Stimulated activated CD8-positive, alpha-beta memory T cell treated with anti-CD3 and anti-CD28 coated beads, Interleukin-4, amount 100 ng/mL, for 4 hours (primary cell): ENCODE measurements around the gene ADAMTS13.
"Not testable (repeated sequence)": the region's sequence is repeated elsewhere in the genome, so short reads cannot be mapped to it uniquely, and the experiment has no call there.

Experiments
- DNase-seq, 2 donors: peaks; one replicate each; pipeline ENCODE4 v3.0.0-alpha.2; 2020; ENCODE audit warnings: low read depth in 2 of 2, low spot score in 1 of 2

Gene ADAMTS13

GRCh38 chr9:133391449-133391848 is 30.7 kb upstream of the ADAMTS13 start:
- DNase-seq, result not testable (repeated sequence)

- DNase-seq, result not testable (repeated sequence)
Measured at GRCh38 chr9:133392308-133392707, 29.9 kb upstream of the ADAMTS13 start.

- DNase-seq, result no peak
Measured at GRCh38 chr9:133393399-133393798, 28.8 kb upstream of the ADAMTS13 start.

- no peak for DNase-seq
Measured at GRCh38 chr9:133394687-133395271, 27.4 kb upstream of the ADAMTS13 start.

GRCh38 chr9:133396952-133397351 is 25.2 kb upstream of the ADAMTS13 start:
- no peak for DNase-seq

GRCh38 chr9:133397370-133397769 is 24.8 kb upstream of the ADAMTS13 start:
- DNase-seq, result no peak

GRCh38 chr9:133397895-133398294 is 24.3 kb upstream of the ADAMTS13 start:
- no peak for DNase-seq

- DNase-seq, result no peak
Measured at GRCh38 chr9:133400292-133400691, 21.9 kb upstream of the ADAMTS13 start.

- no peak for DNase-seq
Measured at GRCh38 chr9:133401588-133401987, 20.6 kb upstream of the ADAMTS13 start.

- no peak for DNase-seq
Measured at GRCh38 chr9:133402689-133403088, 19.5 kb upstream of the ADAMTS13 start.

- DNase-seq, result peak; percentile 17 to 20
Measured at GRCh38 chr9:133403766-133404453, 18.3 kb upstream of the ADAMTS13 start.

GRCh38 chr9:133404454-133405002 is 17.6 kb upstream of the ADAMTS13 start:
- no peak for DNase-seq

- DNase-seq, result no peak
Measured at GRCh38 chr9:133405508-133406438, 16.4 kb upstream of the ADAMTS13 start.

- DNase-seq, result peak; percentile 50 to 67
Measured at GRCh38 chr9:133406480-133407307, 15.5 kb upstream of the ADAMTS13 start.

GRCh38 chr9:133408042-133408441 is 14.1 kb upstream of the ADAMTS13 start:
- DNase-seq, result no peak

- no peak for DNase-seq
Measured at GRCh38 chr9:133415170-133415569, 7.0 kb upstream of the ADAMTS13 start.

GRCh38 chr9:133417541-133418461 is 4.4 kb upstream of the ADAMTS13 start, which contains the start of gene REXO4:
REXO4 (minus strand) TSS chr9:133418010; CDS start chr9:133417844, 166 bp downstream.
- peak; percentile 60 to 71 for DNase-seq

GRCh38 chr9:133419005-133419404 is 3.2 kb upstream of the ADAMTS13 start:
- DNase-seq, result no peak

- no peak for DNase-seq
Measured at GRCh38 chr9:133420392-133420827, 1.8 kb upstream of the ADAMTS13 start.
